RWPE1 (cell line): ENCODE measurements around the gene MAP2K6.

Experiments
- CTCF ChIA-PET: fragments of 350-600 bp; sonication (Branson Sonifier 250); formaldehyde crosslinking; extraction: SDS; loops from one replicate; lab custom pipeline; 2021; lab: Yijun Ruan, JAX
- POLR2A ChIA-PET: fragments of 400-600 bp; formaldehyde crosslinking; extraction: SDS; loops from one replicate; lab custom pipeline; 2020; ENCODE audit warnings: antibody characterized with exemption; ENCODE audit not compliant: low non-redundant PET; lab: Yijun Ruan, JAX
- DNase-seq: peaks from one replicate; pipeline ENCODE4 v3.0.0; 2012; ENCODE audit warnings: low spot score
- H3K27ac ChIP-seq: fragments of 450-650 bp; 2 replicates; pipeline ENCODE4 v1.5.1; 2017
- CTCF ChIP-seq: fragments of 450-650 bp; conservative IDR thresholded peaks from 2 replicates; pipeline ENCODE4 v1.5.1; 2017; ENCODE audit warnings: low read depth, mild to moderate bottlenecking

The MAP2K6 gene

GRCh38 chr17:69572747-69573146 is 158.2 kb downstream of the MAP2K6 start:
- CTCF ChIA-PET = no interaction called here
- POLR2A ChIA-PET = no interaction called here

GRCh38 chr17:69573396-69573795 is 158.9 kb downstream of the MAP2K6 start:
- DNase-seq = no peak
- no peak overlapping the region for H3K27ac ChIP-seq
- POLR2A ChIA-PET = no interaction called here
- TF ChIP-seq CTCF = no peak
- CTCF ChIA-PET = no interaction called here

More at GRCh38 chr17:69572747-69573146, 158.2 kb downstream of the MAP2K6 start:
- no peak overlapping the region for H3K27ac ChIP-seq
- DNase-seq = no peak
- no peak for TF ChIP-seq CTCF

- no peak for TF ChIP-seq CTCF
- POLR2A ChIA-PET = no interaction called here
- CTCF ChIA-PET = interaction anchor here (1.6 kb wide), 1 partner anchor 33 kb away, joined by 4 read pairs; no protein-coding TSS in a partner anchor
- no peak for DNase-seq
- no peak overlapping the region for H3K27ac ChIP-seq
These were observed 160.0 kb downstream of the MAP2K6 start for GRCh38 chr17:69574257-69575197.

GRCh38 chr17:69575346-69575761 is 160.9 kb downstream of the MAP2K6 start:
- DNase-seq = no peak
- ChIA-PET POLR2A (no interaction called here), CTCF (interaction anchor here (1.6 kb wide), 1 partner anchor 32 kb away, joined by 4 read pairs; no protein-coding TSS in a partner anchor)
- no peak overlapping the region for H3K27ac ChIP-seq
- no peak for TF ChIP-seq CTCF

GRCh38 chr17:69577098-69577497 is 162.6 kb downstream of the MAP2K6 start:
- no peak overlapping the region for H3K27ac ChIP-seq
- POLR2A ChIA-PET = no interaction called here
- DNase-seq = no peak
- TF ChIP-seq CTCF = no peak
- CTCF ChIA-PET = no interaction called here

- CTCF ChIA-PET = no interaction called here
- POLR2A ChIA-PET = no interaction called here
- TF ChIP-seq CTCF = no peak
- no peak overlapping the region for H3K27ac ChIP-seq
- no peak for DNase-seq
These were observed 164.0 kb downstream of the MAP2K6 start for GRCh38 chr17:69578385-69578936.
